Measurements from ENCODE around the gene SMIM29. TPM values are rescaled to one million over a fixed set of nuclear protein-coding genes. Genes with fewer than 3 reads are reported as not detected.

SMIM29 gene
- total and polyA plus RNA-seq, 2 experiments from 2014 or later = 5.0 to 15.9 TPM

DNA sequence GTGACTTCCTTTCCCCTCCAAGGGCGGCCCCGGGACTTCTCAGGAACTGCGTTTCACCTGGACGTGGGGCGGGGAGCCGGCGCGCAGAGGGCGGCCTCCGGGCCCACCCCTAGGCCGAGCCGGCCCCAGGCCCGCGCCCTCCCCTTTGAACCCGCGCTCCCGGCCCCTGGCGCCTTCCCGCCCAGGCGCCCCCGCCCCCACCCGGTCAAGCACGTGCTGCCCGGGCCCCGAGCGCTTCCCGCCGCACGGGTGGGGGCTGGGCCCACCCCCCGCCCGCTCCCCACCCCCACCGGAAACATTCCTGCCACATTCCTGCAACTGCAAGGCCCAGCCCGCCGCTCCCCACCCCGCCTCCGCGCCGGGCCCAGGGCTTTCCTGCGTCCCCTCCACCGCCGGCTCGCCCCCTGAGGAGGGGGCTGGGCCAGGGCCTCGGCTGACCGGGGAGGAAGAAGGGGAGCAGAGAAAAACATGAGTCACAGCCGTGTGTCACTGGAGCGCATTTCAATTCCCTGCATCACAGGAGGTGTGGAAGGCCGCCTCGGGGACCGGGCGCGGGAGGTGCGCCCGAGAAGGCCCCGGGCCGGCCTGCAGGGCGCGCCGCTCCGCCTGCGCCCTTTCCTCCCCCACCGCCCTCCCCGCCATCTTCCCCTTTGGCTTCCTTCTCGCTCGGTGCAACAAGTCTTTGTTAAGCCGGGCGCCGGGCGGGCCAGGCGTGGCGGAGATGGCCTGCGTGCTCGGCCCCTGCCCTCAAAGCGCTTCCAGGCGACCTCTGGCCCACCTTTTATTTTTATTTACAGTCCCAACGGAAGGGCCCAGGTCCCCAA lies 13.3 kb downstream of the SMIM29 start (continued):
- TF ChIP-seq CREB1 (CRISPR knock-in tag; IDR thresholded peaks at IDR 0.05; ENCODE audit: low read depth) = peak; percentile 44; the same call in 1 of the 2 replicates
- peak; percentile 69 for TF ChIP-seq POLR2AphosphoS5 (IDR thresholded peaks at IDR 0.05; ENCODE audit: low read depth)
- no peak for TF ChIP-seq EZH2 (IDR thresholded peaks at IDR 0.05; ENCODE audit: low read depth, unreplicated experiment)
- TF ChIP-seq, protein P1, sequence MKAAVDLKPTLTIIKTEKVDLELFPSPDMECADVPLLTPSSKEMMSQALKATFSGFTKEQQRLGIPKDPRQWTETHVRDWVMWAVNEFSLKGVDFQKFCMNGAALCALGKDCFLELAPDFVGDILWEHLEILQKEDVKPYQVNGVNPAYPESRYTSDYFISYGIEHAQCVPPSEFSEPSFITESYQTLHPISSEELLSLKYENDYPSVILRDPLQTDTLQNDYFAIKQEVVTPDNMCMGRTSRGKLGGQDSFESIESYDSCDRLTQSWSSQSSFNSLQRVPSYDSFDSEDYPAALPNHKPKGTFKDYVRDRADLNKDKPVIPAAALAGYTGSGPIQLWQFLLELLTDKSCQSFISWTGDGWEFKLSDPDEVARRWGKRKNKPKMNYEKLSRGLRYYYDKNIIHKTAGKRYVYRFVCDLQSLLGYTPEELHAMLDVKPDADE (IDR thresholded peaks at IDR 0.05) = peak; percentile 21; the same call in 1 of the 2 replicates

DNA sequence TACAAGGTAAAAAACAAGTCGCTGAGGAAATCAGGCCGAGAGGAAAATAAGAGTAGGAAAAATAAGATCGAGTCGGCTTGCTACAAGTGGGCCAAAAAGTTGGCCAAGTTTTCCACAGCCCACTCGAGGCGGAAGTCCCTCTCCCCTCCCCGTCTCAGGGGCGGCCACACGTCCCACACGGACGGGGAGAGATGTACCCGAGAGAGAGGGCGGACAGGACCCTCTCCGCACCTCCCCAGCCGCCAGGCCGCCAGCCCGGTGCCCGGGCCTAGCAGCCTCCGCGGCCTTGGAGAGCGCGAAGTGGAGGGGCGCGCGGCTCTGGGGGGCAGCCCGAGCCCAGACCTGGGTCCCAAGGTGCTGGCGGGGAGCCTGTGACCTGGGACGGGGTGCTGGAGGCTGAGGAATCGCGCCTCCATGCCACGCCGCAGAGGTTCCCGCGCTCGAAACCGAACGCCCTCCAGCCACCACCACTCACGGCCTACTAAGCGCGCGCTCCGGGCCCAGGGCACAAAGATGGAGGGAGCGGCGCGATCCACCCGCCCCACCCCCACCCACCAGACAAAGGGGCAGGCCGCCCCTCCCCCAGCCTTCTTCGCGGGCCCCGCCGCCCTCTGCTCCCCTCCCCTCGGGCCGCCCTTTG lies 14.0 kb downstream of the SMIM29 start:
- DNase-seq (ENCODE audit: low spot score) = no peak
- peaks cover 11% of the 10 kb centered on the region; the same call in 1 of the 2 replicates for H3K36me3 ChIP-seq (ENCODE audit: insufficient read depth)
- Mint-ChIP-seq H3K9me3 (peaks cover 7% of the 10 kb centered on the region; the same call in 2 of the 3 replicates), H3K27me3 (ENCODE audit: insufficient read depth, low read depth, poor library complexity) (peaks cover 29% of the 10 kb centered on the region), H3K4me1 (peaks cover 29% of the 10 kb centered on the region), H3K4me3 (peak overlapping the region; percentile 61), H3K27ac (peak overlapping the region; percentile 96), H3K36me3 (ENCODE audit: low read depth) (peaks cover 17% of the 10 kb centered on the region)
- H3F3A ChIP-seq (replicated peaks; ENCODE audit: low read depth) = peaks cover 34% of the 10 kb centered on the region
- peaks cover 18% of the 10 kb centered on the region for H4K20me1 ChIP-seq (replicated peaks; ENCODE audit: insufficient read depth)
- peak overlapping the region; percentile 100 for H3K27ac ChIP-seq (ENCODE audit: low read depth)
- H3K9me2 ChIP-seq (ENCODE audit: insufficient read depth) = no peaks in the 10 kb centered on the region
- H3K4me3 ChIP-seq = peak overlapping the region; percentile 55
- no peak overlapping the region for H2AFZ ChIP-seq
- H3K79me2 ChIP-seq (replicated peaks; ENCODE audit: insufficient read depth) = peaks cover 34% of the 10 kb centered on the region
- H3K4me2 ChIP-seq = peak overlapping the region; percentile 82
- H3K4me1 ChIP-seq (ENCODE audit: insufficient read depth) = peaks cover 33% of the 10 kb centered on the region
- ATAC-seq = peak; percentile 19
- H3K27me3 ChIP-seq (ENCODE audit: insufficient read depth) = no peaks in the 10 kb centered on the region
- TF ChIP-seq EZH2phosphoT487 (IDR thresholded peaks at IDR 0.05; ENCODE audit: unreplicated experiment) (no peak), POLR2AphosphoS5 (IDR thresholded peaks at IDR 0.05; ENCODE audit: low read depth) (peak; percentile 53)

DNA sequence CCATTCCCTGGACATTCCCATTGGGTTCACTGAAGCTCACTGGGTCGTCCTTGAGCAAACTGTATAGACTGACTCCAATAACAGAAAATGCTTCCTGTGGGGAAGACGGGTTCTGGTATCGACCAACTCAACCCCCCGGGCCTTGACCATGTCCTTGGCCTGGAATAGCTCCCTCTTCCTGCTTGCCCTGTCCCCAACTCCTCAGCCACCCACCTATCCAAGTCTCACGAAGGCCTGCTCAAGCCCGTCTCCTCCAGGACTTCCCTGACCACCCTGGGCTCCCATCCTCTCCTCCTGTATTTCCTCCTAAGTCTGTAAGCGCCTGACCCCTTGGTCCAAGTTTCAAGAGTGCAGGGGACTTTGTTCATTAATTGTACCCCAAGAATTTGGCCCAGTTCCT lies 14.9 kb downstream of the SMIM29 start:
- Histone ChIP-seq H3K27me3 (ENCODE audit: insufficient read depth) (no peaks in the 10 kb centered on the region), H3K36me3 (ENCODE audit: insufficient read depth) (peaks cover 2% of the 10 kb centered on the region; the same call in 1 of the 2 replicates), H3K4me3 (peak overlapping the region; percentile 55; the same call in 1 of the 2 replicates), H3K4me2 (peak overlapping the region; percentile 82), H3K27ac (ENCODE audit: low read depth) (peak overlapping the region; percentile 100), H3K79me2 (replicated peaks; ENCODE audit: insufficient read depth) (peaks cover 25% of the 10 kb centered on the region), H2AFZ (no peak overlapping the region), H3F3A (replicated peaks; ENCODE audit: low read depth) (peaks cover 28% of the 10 kb centered on the region), H4K20me1 (replicated peaks; ENCODE audit: insufficient read depth) (peaks cover 9% of the 10 kb centered on the region), H3K4me1 (ENCODE audit: insufficient read depth) (peaks cover 28% of the 10 kb centered on the region), H3K9me2 (ENCODE audit: insufficient read depth) (no peaks in the 10 kb centered on the region)
- DNase-seq (ENCODE audit: low spot score) = no peak
- H3K4me1 Mint-ChIP-seq = peaks cover 27% of the 10 kb centered on the region
- H3K9me3 Mint-ChIP-seq = peaks cover 7% of the 10 kb centered on the region; the same call in 2 of the 3 replicates
- H3K27ac Mint-ChIP-seq = peak overlapping the region; percentile 96
- H3K36me3 Mint-ChIP-seq (ENCODE audit: low read depth) = peaks cover 8% of the 10 kb centered on the region
- H3K4me3 Mint-ChIP-seq = peak overlapping the region; percentile 61; the same call in 2 of the 3 replicates
- TF ChIP-seq ZNF114 (CRISPR knock-in tag; IDR thresholded peaks at IDR 0.05) (no peak), ZNF331 (CRISPR knock-in tag; IDR thresholded peaks at IDR 0.05; ENCODE audit: low read depth) (no peak)
- TF ChIP-seq, protein P2, sequence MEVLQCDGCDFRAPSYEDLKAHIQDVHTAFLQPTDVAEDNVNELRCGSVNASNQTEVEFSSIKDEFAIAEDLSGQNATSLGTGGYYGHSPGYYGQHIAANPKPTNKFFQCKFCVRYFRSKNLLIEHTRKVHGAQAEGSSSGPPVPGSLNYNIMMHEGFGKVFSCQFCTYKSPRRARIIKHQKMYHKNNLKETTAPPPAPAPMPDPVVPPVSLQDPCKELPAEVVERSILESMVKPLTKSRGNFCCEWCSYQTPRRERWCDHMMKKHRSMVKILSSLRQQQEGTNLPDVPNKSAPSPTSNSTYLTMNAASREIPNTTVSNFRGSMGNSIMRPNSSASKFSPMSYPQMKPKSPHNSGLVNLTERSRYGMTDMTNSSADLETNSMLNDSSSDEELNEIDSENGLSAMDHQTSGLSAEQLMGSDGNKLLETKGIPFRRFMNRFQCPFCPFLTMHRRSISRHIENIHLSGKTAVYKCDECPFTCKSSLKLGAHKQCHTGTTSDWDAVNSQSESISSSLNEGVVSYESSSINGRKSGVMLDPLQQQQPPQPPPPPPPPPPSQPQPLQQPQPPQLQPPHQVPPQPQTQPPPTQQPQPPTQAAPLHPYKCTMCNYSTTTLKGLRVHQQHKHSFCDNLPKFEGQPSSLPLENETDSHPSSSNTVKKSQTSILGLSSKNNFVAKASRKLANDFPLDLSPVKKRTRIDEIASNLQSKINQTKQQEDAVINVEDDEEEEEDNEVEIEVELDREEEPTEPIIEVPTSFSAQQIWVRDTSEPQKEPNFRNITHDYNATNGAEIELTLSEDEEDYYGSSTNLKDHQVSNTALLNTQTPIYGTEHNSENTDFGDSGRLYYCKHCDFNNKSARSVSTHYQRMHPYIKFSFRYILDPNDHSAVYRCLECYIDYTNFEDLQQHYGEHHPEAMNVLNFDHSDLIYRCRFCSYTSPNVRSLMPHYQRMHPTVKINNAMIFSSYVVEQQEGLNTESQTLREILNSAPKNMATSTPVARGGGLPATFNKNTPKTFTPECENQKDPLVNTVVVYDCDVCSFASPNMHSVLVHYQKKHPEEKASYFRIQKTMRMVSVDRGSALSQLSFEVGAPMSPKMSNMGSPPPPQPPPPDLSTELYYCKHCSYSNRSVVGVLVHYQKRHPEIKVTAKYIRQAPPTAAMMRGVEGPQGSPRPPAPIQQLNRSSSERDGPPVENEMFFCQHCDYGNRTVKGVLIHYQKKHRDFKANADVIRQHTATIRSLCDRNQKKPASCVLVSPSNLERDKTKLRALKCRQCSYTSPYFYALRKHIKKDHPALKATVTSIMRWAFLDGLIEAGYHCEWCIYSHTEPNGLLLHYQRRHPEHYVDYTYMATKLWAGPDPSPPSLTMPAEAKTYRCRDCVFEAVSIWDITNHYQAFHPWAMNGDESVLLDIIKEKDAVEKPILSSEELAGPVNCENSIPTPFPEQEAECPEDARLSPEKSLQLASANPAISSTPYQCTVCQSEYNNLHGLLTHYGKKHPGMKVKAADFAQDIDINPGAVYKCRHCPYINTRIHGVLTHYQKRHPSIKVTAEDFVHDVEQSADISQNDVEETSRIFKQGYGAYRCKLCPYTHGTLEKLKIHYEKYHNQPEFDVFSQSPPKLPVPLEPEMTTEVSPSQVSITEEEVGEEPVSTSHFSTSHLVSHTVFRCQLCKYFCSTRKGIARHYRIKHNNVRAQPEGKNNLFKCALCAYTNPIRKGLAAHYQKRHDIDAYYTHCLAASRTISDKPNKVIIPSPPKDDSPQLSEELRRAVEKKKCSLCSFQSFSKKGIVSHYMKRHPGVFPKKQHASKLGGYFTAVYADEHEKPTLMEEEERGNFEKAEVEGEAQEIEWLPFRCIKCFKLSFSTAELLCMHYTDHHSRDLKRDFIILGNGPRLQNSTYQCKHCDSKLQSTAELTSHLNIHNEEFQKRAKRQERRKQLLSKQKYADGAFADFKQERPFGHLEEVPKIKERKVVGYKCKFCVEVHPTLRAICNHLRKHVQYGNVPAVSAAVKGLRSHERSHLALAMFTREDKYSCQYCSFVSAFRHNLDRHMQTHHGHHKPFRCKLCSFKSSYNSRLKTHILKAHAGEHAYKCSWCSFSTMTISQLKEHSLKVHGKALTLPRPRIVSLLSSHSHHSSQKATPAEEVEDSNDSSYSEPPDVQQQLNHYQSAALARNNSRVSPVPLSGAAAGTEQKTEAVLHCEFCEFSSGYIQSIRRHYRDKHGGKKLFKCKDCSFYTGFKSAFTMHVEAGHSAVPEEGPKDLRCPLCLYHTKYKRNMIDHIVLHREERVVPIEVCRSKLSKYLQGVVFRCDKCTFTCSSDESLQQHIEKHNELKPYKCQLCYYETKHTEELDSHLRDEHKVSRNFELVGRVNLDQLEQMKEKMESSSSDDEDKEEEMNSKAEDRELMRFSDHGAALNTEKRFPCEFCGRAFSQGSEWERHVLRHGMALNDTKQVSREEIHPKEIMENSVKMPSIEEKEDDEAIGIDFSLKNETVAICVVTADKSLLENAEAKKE (CRISPR knock-in tag; IDR thresholded peaks at IDR 0.05) = no peak
- ATAC-seq = no peak
- H3K27me3 Mint-ChIP-seq (ENCODE audit: insufficient read depth, low read depth, poor library complexity) = peaks cover 28% of the 10 kb centered on the region

All from GM23338 (cell line).